GM18867 (cell line): Measurements from ENCODE around the gene ZNF429.
"Not testable (repeated sequence)": the region's sequence is repeated elsewhere in the genome, so short reads cannot be mapped to it uniquely, and the experiment has no call there.

Source experiments
- ATAC-seq: cut with Tn5 transposase; IDR thresholded peaks from one replicate; pipeline ENCODE4 v1.9.1; 2021; ENCODE audit warnings: mild to moderate bottlenecking, moderate library complexity; ENCODE audit not compliant: unreplicated experiment

The ZNF429 gene

DNA sequence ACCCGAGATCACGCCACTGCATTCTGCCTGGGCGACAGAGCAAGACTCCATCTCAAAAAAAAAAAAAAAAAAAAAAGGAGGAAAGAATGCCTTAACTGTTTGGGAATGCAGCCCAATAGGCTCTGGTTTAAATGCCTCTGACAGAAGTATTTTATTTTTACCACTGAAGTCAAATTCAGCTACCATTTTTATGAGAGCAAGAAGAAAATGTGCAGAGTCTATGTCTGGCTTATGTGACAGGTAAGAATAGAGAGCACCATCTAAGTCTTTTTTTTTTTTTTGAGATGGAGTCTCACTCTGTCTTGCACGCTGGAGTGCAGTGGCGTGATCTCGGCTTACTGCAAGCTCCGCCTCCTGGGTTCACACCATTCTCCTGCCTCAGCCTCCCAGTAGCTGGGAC is 7.2 kb downstream of the ZNF429 start:
- not testable (repeated sequence) for ATAC-seq

DNA sequence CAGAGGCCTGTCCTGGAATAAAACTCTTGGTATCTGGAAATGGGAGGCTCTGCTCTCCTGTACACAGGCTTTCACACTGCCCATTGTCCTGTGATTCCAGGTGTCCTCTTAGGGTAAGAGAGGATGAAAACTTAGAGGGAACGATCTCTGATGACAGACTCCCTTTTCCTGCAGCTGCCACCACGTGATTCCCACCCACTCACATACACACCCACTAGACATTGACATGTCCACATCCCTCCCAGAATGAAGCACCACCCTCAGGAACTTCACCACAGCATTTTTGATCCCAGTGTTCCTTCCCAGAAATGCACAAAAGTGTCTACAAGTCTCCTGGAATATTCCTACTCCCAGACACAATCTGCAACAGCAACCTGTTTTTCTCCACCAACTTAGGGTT is 8.2 kb downstream of the ZNF429 start:
- no peak for ATAC-seq

DNA sequence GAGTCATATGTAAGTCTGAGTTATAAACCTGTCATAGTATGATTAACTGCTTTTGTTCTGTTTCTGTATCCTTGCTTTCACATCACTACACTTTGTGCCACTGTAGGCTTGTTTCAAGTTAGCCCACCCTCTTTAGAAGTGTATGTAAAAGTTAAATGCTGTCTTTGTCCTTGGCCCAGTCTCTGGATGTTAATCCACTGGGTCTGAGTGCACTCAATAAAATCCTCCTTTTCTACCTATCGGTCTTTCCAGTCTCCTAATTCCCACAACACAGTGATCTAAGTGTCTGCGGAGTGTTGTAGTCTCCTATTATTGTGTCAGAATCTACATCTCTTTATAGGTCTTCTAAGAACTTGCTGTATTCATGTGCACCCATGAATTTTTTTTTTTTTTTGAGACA is 14.1 kb downstream of the ZNF429 start:
- ATAC-seq = no peak

DNA sequence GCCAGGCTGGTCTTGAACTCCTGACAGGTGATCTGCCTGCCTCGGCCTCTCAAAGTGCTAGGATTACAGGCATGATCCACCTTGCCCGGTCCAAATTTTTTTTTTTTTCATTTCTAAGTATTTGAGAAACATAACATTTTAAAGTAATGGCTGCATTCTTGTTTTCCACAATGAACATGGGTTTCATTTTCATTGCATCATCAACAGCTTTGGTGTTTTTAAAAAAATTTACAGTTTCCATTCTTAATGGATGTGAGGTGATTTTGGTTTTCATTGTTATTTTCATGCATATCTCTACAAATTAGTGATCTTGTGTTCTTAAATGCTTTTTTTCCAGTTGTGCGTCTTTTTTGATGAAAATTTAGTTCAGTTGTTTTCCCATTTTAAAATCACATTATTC is 27.5 kb downstream of the ZNF429 start:
- ATAC-seq = no peak

DNA sequence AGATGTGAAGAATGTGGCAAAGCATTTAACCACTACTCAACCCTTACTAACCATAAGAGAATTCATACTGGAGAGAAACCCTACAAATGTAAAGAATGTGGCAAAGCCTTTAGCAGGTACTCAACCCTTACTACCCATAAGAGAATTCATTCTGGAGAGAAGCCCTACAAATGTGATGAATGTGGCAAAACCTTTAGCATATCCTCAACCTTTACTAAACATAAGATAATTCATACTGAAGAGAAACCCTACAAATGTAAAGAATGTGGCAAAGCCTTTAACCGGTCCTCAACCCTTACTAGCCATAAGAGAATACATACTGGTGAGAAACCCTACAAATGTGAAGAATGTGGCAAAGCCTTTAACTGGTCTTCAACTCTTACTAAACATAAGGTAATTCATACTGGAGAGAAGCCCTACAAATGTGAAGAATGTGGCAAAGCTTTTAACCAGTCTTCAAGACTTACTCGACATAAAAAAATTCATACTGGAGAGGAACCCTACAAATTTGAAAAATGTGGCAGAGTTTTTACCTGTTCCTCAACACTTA is 31.4 kb downstream of the ZNF429 start:
- ATAC-seq = not testable (repeated sequence)

DNA sequence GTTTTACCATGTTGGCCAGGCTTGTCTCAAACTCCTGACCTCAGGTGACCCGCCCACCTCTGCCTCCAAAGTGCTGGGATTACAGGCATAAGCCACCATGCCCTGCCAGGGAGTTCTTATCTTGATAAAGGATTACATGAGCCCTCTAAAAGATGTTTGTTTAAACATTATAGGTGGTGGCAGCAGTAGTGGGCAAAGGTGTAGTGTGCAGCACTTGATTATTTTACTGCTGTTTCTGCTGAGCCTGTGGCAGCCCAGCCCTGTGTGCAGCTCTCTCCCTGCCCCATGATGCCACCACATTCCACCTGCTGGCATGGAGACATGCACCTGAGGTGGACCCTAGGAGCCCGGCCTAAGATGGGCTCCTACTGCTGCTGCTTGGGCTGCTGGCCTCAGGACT is 54.0 kb downstream of the ZNF429 start:
- ATAC-seq = no peak

DNA sequence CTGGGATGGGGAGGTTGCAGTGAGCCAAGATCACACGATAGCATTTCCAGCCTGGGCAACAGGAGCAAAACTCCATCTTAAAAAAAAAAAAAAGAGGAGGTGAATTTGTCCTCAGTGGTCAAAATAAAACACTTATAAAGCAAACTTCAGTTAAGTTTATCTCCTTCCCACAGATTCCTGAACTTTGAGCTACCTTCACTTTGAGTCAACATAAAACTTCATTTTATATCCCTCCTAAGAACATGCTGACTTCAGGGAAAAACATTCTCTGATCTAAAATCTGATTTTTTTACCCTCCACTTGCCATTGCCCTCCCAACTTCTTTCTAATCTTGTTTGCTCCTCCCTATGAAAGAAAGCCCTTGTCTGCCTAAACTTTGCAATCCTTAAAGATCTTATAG is 59.0 kb downstream of the ZNF429 start:
- no peak for ATAC-seq

DNA sequence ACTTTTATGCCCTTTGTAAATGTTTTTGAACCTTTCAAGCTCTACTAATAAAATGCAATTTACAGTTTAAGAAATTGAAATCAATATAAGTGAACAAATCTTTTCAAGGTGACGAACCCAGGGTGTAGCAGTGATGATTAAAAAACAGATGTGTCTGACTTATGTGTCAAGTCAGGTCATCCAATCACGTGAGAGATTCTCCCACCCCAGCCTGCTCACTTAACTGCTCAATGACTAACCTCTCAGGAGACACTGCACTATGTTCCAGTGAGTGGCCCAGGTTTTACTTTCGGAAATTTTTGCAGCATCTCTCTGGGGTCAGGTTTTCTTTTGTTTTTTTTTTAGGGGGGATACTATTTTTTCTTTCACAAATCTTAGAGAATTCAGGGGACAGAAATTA is 60.7 kb downstream of the ZNF429 start:
- no peak for ATAC-seq

DNA sequence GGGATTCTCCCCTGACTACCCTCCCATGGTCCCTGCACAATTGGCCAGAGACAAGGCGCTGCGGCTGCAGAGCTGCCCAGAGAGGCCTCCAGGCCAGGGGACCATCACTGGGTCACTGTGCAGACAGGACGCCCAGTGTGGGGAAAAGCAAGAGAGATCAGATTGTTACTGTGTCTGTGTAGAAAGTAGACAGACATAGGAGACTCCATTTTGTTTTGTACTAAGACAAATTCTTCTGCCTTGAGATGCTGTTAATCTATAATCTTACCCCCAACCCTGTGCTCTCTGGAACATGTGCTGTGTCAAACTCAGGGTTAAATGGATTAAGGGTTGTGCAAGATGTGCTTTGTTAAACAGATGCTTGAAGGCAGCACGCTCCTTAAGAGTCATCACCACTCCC is 62.4 kb downstream of the ZNF429 start:
- ATAC-seq = not testable (repeated sequence)

DNA sequence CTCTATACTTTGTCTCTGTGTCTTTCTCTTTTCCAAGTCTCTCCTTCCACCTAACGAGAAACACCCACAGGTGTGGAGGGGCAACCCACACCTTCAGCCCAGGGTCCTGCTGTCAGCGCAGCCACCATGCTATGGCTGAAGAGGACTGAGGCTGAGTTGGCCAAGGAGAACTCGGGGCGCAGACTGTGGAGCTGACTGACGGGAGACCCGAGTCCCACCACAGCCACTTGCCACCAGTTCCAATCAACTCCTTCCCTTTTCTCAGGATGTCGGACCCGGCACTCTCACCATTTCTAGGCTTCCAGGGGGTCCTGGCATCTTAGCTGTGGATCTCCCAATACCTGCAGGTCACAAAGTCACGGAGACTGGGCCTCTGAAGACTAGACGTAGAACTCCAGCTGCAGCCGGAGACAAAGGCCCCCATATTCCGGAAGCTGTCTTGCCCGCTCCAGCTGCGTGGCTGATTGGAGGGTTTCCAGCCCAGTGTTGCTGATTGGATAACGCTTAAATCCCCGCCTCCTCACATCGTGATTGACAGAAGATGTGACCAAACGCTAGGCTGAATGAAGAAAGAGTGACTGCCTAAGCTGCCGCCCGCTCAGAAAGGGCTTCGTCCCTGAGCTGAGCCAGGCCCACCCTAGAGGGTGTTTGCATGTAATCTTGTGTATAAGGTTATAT is 63.6 kb downstream of the ZNF429 start:
- no peak for ATAC-seq

DNA sequence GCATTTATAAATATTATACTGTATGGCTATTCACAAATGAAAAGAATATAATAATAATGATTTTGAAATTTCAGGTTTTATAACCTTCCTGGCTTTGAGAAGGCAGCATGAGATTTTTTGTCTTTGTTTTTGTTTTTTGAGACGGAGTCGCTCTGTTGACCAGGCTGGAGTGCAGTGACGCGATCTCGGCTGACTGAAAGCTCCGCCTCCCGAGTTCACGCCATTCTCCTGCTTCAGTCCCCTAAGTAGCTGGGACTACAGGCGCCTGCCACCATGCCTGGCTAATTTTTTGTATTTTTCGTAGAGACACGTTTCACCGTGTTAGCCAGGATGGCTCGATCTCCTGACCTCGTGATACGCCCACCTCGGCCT is 64.1 kb downstream of the ZNF429 start:
- ATAC-seq = no peak

DNA sequence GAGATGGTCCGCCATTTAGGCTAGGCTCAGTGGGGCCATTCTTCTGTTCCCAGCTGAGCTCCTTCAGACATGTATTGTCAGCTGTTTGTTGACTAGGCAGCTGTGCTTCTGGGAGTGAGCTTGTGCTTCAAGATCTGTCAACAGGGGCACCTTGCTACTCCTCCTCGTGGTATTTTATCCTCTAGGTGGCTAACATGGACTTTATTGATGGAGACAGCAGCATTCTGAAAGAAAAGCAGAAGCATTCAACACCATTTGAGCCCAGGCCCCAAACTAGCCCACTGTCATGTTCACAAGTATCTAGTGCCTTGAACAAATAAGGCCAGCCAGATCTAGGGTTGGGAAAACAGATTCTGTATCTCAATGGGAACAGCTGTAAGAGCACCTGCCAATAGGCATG is 65.9 kb downstream of the ZNF429 start:
- ATAC-seq = no peak

DNA sequence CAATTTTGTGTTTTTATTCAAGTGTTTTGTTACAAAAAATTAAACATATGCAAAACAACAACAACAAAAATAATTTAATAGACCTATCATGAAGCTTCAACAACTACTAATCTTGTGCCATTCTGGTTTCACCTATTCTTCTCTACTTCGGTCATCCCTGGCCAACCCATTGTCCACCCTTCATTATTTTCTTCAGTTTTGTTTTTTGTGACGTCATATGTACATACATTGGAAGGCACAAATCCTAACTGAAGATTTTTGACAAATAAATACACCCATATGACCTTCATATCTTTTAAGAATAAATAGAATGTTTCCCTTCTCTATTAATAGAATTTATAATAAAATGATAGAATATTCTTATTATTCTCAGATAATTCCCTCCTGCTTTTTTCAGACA is 69.2 kb downstream of the ZNF429 start:
- no peak for ATAC-seq

DNA sequence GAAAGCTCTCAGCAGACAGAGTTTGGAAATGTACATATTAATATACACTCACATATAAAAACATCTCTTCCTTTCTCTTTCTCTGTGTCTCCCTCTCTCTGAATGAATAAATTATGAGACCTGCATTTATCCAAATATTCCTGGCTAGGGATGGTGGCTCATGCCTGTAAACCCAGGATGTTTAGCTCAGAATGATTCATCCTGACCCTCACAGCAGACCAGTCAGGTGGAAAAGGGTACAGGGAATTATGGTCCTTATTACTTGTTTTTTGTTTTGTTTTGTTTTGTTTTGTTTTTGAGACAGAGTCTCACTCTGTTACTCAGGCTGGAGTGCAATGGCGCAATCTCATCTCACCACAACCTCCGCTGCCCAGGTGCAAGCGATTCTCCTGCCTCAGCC is 71.1 kb downstream of the ZNF429 start:
- ATAC-seq = no peak

DNA sequence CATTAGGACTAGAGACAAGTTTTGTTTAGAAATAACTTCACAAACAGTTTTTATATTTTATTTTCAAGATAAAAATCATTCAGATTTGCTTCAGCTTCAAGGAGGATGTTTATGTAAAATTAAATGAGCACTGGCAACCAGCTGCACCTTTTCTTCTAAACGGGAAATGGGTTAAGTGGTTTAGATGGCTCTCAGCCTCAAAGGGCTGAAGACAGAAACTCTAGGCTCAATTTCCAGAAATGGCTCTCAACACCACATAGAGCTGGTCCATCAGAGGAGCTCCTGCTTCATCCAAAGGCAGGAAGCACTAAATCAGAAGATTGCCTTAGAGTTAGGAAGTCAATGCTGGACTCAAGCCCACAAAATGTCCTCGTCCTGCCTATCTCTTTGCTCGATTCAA is 74.7 kb downstream of the ZNF429 start:
- no peak for ATAC-seq

DNA sequence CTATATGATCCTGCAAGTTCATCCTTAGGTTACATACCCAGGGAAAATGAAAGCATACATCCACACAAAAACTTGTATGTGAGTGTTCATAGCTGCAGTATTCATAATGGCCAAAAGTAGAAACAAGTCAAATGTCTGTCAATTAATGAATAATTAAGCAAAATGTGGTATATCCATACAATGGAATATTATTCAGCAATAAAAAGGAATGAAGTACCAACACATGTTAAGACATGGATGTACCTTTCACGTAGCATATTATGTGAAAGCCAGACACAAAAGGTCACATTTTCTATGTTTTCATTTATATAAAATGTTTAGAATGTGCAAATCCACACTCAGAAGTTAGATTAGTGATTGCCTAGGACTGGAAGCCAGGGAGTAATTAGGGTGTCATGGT is 75.4 kb downstream of the ZNF429 start:
- ATAC-seq = no peak

DNA sequence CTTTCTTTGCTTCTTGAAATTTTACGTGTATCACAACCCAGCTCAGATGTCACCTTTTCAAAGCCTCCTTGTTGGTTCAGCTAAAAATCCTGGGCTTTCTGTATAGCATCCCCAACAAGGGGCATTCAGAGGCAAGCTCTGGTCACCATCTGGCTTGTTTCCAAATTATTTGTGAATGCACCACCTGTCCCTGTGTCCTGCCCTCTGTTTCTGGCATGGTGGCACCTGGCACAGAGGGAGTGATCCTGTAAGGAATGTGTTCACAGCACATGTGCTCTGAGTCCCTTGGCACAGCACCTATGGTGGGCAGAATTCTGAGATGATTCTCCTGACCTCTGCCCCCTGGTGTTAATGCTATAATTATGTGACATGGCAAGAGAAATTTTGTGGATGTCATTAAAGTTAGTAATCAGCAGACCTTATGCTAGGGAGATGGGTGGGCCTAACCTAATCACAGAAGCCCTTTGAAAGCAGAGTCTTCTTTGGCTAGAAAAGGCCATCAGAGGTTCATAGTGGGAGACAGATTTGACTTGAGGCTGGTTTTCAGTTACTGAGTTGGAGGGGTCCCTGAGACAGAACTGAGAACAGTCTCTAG is 76.3 kb downstream of the ZNF429 start:
- no peak for ATAC-seq

DNA sequence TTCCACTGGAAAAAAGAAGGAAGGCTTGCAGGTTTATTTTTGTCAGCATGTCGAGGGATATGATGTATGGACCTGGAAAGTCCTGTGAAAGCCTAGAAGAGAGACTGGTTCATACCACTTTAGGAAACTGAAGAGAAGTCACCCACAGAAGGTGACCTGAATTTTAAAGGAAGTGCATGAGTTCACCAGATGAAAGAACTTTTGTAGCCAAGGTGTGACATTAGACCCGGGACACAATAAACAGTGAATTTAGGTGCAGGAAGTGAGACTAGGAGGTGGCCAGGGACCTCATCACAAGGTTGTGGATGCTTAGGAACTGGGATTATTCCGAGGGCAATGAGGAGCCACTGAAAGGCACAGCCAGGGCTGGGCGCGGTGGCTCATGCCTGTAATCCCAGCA is 79.1 kb downstream of the ZNF429 start:
- ATAC-seq = no peak

DNA sequence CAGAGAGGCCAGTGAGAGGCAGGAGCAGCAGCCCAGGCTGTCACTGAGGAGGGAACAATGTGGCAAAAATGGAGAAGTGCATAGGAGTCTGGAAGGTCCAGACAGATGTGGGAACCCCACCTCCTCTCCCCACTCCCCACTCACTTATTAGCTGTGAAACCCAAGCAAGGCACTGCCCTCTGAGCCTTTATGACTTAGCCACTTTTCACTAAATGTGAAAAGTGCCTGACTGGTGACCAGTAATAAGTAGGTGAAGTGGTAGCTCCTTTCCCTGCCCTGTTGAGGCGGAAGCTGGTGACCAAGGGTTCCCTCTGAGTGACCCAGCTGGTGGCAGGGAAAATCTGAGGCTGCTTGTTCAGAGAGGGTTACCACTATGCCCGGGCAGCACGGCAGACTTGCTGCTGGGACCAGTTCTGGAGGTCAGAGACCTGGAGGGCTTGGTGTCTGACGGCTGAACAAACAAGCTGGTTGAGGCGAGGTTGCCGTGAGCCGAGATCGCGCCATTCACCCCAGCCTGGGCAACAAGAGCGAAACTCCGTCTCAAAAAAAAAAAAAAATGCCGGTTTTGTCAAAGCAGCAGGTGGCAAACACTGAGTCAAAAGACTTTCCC is 80.0 kb downstream of the ZNF429 start:
- ATAC-seq = no peak

DNA sequence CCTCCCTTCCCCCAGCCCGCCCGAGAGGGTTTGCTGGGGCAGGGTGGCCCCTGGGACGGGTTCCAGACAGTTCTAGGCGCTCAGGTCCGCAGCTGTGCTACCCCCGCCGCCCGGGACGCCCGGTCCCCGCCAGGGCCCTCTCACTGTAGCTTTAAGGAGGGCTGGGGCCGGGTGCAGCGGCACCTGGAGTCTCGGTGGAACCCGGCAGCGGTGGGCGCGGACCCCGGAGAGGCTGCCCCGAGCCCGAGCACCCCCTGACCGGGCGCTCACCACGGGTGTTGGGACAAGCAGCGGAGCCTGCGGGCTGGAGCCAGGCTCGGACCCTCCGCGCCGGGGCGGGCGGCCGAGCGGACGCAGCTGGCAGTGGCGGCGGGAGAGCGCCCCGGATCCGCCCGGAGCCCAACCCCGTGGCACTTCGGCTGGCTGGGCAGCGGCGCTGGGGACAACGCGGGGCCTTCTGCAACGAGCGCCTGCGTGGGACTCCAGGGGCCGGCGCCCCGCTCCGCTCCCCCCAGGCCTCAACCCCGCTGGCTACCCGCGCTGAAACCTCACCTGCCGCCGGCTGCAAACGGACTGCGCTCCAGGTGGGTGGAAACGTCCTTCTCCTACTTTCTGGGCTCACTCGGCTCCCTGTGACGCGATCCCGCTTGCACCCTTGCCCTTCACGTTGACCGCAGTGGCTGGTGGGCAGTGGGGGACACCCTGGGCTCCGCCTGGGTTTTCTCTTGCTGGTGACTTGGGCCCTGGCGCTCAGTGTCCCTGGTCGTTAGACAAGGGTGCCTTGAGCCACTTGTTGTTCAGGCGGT is 81.1 kb downstream of the ZNF429 start:
- no peak for ATAC-seq

DNA sequence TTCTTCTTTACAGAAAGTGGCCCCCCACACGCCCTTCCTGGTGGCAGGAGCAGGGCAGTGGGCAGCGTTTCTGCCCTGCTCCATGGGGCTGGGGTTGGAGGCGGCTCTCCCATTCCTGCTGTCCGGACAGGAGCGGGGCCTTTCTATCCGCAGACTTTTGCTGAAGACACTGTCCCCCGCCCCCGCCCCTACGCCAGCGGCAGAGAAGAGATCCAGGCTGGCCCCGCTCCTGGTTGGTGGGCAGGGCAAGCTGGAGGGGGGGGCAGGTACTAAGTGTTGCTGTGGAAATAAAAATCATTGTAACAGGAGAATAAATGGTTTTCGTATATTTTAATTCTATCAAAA is 81.7 kb downstream of the ZNF429 start:
- no peak for ATAC-seq

DNA sequence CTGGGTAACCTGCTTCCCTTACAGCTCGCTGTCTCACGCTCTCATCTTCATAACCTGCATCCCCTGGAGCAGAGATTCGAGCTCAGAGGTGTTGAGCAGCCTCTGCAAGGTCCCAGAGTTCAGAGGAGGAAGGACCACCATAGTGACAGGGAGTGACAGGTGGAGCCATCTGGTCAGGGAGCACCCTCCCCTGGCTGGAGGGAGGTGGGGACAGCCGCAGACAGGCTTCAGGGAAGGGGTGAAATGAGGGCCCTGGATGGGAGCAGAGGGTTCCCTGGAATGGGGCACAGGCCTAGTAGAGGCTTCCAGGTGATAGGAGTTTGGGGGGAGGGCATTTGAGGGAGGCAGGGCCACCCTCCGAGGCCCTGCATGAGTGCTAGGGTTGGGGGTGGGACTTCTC is 82.1 kb downstream of the ZNF429 start:
- ATAC-seq = no peak
